Upper lobe of left lung (tissue), 4 donors: ENCODE results near the gene NCK2.

Source experiments
- CTCF ChIP-seq, 6 experiments: fragments of 450-650 bp in 4 of 6; fragments of 200-600 bp in 2 of 6; sonication (generic) in 2 of 6; IDR thresholded peaks; one replicate each; pipeline ENCODE4 v1.5.1; 2016 to 2019; ENCODE audit warnings: antibody characterized with exemption in 6 of 6
- POLR2A ChIP-seq, 4 donors: fragments of 450-650 bp; IDR thresholded peaks; one replicate each; pipeline ENCODE4 v1.5.1; 2016 to 2017; ENCODE audit warnings: antibody characterized with exemption in 4 of 4, mild to moderate bottlenecking in 2 of 4
- POLR2AphosphoS5 ChIP-seq, 2 donors: sonication (generic); formaldehyde crosslinking; IDR thresholded peaks; one replicate each; pipeline ENCODE4 v1.5.1; 2017; ENCODE audit warnings: antibody characterized with exemption in 2 of 2

- TF ChIP-seq CTCF (IDR thresholded peaks at IDR 0.05) (no peak), POLR2A (IDR thresholded peaks at IDR 0.05) (no peak), POLR2AphosphoS5 (IDR thresholded peaks at IDR 0.05) (no peak)
Measured at GRCh38 chr2:105725388-105725787, 19.3 kb upstream of the NCK2 start.
